Right renal pelvis (tissue), 4 donors: ENCODE data around the gene KIRREL2. TPM values are rescaled to one million over a fixed set of nuclear protein-coding genes. Genes with fewer than 3 reads are reported as not detected.

Experiments used
- DNase-seq, 4 donors: peaks; one replicate each; pipeline ENCODE4 v3.0.0-alpha.2; 2013; ENCODE audit warnings: low read depth in 4 of 4, low spot score in 3 of 4, missing footprints in 1 of 4
- polyA plus RNA-seq, 4 donors: library from polyadenylated mRNA; unstranded; fragments of 120-200 nt; gene quantifications; one replicate each; pipeline ENCODE4 v1.2.1, GENCODE V29; 2013; ENCODE audit not compliant: insufficient read length in 4 of 4

The KIRREL2 gene
- polyA plus RNA-seq, 4 donors, result 10.1 to 14.6 (median 11.2) TPM

GRCh38 chr19:35844482-35845214, 12.1 kb upstream of the KIRREL2 start:
- DNase-seq, result no peak

- no peak for DNase-seq
Measured at GRCh38 chr19:35845215-35846037, 11.3 kb upstream of the KIRREL2 start.

- DNase-seq, result no peak
Measured at GRCh38 chr19:35846038-35846668, 10.6 kb upstream of the KIRREL2 start.

GRCh38 chr19:35847911-35848310, 8.8 kb upstream of the KIRREL2 start:
- no peak for DNase-seq

- no peak for DNase-seq
Measured at GRCh38 chr19:35848486-35848885, 8.2 kb upstream of the KIRREL2 start.

GRCh38 chr19:35848919-35849505, 7.7 kb upstream of the KIRREL2 start:
- no peak for DNase-seq

GRCh38 chr19:35851213-35852028, 5.3 kb upstream of the KIRREL2 start:
- no peak for DNase-seq

- no peak for DNase-seq
Measured at GRCh38 chr19:35852029-35852780, 4.5 kb upstream of the KIRREL2 start, which contains the start of gene NPHS1. Gene NPHS1, minus strand, starts transcription at chr19:35852504. Its CDS starts 667 bp downstream, at chr19:35851837.

GRCh38 chr19:35853038-35853756, 3.5 kb upstream of the KIRREL2 start:
- no peak for DNase-seq

GRCh38 chr19:35858311-35858710, 1.6 kb downstream of the KIRREL2 start:
- no peak for DNase-seq

- DNase-seq, result no peak
Measured at GRCh38 chr19:35859414-35859813, 2.7 kb downstream of the KIRREL2 start.

- DNase-seq, result no peak
Measured at GRCh38 chr19:35860436-35860817, 3.7 kb downstream of the KIRREL2 start.

GRCh38 chr19:35860818-35861639, 4.3 kb downstream of the KIRREL2 start:
- no peak for DNase-seq

- no peak for DNase-seq
Measured at GRCh38 chr19:35861640-35862160, 5.0 kb downstream of the KIRREL2 start.

GRCh38 chr19:35862528-35862927, 5.8 kb downstream of the KIRREL2 start:
- DNase-seq, result no peak

- no peak for DNase-seq
Measured at GRCh38 chr19:35863018-35863417, 6.3 kb downstream of the KIRREL2 start.

- no peak for DNase-seq
Measured at GRCh38 chr19:35868172-35868822, 11.6 kb downstream of the KIRREL2 start, which contains the start of gene APLP1. Gene APLP1, plus strand, starts transcription at chr19:35868574. Its CDS starts 63 bp downstream, at chr19:35868637.
